WERI-Rb-1 (cell line): ENCODE measurements around the gene PPFIA3.
"Not testable (repeated sequence)": the region's sequence is repeated elsewhere in the genome, so short reads cannot be mapped to it uniquely, and the experiment has no call there.

Source experiments
- DNase-seq: peaks from one replicate; pipeline ENCODE4 v3.0.0-alpha.2; 2020
- H3K27ac ChIP-seq: fragments of 250-450 bp; sonication (Bioruptor Pico); 2 replicates; pipeline ENCODE4 v1.5.1; 2020; ENCODE audit warnings: mild to moderate bottlenecking, moderate library complexity
- H3K27me3 ChIP-seq: fragments of 250-450 bp; sonication (Bioruptor Pico); 2 replicates; pipeline ENCODE4 v1.5.1; 2021; ENCODE audit warnings: mild to moderate bottlenecking, low read depth, moderate library complexity; ENCODE audit not compliant: insufficient read depth, severe bottlenecking
- H3K36me3 ChIP-seq: fragments of 250-450 bp; sonication (Bioruptor Pico); 2 replicates; pipeline ENCODE4 v1.5.1; 2020; ENCODE audit warnings: mild to moderate bottlenecking, moderate library complexity
- H3K4me3 ChIP-seq: 2 replicates; pipeline ENCODE4 v1.5.1; 2011; ENCODE audit warnings: low read depth, mild to moderate bottlenecking, control low read depth, low read length
- H3K9me3 ChIP-seq: fragments of 250-450 bp; sonication (Bioruptor Pico); 2 replicates; pipeline ENCODE4 v1.5.1; 2021; ENCODE audit warnings: mild to moderate bottlenecking, moderate library complexity; ENCODE audit not compliant: severe bottlenecking
- TF ChIP-seq, protein P1 (sequence below): IDR thresholded peaks from 2 replicates; pipeline ENCODE4 v1.5.1; 2011; ENCODE audit warnings: low read depth, mild to moderate bottlenecking, control low read depth, inconsistent platforms, low read length

The PPFIA3 gene

DNA sequence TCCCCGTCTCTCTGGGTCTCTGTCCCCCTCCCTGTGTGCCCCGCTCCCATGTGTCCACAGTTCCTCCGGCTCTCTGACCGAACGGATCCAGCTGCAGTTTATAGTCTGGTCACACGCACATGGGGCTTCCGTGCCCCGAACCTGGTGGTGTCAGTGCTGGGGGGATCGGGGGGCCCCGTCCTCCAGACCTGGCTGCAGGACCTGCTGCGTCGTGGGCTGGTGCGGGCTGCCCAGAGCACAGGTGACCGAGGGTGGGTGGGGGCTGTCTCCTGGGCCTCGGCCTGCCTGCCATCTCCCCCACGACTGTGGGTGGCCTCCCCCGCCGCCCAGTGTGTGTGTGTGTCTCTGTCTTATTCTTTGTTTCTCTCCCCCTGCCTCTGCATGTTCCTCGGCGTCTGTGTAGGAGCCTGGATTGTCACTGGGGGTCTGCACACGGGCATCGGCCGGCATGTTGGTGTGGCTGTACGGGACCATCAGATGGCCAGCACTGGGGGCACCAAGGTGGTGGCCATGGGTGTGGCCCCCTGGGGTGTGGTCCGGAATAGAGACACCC is 48.6 kb downstream of the PPFIA3 start:
- no peak overlapping the region for H3K27ac ChIP-seq
- no peaks in the 10 kb centered on the region for H3K9me3 ChIP-seq
- TF ChIP-seq, protein P1, sequence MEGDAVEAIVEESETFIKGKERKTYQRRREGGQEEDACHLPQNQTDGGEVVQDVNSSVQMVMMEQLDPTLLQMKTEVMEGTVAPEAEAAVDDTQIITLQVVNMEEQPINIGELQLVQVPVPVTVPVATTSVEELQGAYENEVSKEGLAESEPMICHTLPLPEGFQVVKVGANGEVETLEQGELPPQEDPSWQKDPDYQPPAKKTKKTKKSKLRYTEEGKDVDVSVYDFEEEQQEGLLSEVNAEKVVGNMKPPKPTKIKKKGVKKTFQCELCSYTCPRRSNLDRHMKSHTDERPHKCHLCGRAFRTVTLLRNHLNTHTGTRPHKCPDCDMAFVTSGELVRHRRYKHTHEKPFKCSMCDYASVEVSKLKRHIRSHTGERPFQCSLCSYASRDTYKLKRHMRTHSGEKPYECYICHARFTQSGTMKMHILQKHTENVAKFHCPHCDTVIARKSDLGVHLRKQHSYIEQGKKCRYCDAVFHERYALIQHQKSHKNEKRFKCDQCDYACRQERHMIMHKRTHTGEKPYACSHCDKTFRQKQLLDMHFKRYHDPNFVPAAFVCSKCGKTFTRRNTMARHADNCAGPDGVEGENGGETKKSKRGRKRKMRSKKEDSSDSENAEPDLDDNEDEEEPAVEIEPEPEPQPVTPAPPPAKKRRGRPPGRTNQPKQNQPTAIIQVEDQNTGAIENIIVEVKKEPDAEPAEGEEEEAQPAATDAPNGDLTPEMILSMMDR = no peak

DNA sequence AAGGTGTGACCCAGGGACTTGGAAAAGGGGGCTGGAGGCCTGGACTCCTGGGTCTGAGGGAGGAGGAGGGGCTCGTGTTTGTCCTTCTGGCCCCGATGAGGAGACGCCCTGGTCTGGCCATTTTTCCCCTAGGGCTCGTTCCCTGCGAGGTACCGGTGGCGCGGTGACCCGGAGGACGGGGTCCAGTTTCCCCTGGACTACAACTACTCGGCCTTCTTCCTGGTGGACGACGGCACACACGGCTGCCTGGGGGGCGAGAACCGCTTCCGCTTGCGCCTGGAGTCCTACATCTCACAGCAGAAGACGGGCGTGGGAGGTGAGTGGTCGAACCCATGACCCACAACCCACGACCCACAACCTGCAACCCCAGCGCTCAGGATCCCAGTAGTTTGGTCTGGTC is 49.1 kb downstream of the PPFIA3 start:
- peaks cover 10% of the 10 kb centered on the region for H3K36me3 ChIP-seq

More for the DNA sequence above, 48.6 kb downstream of the PPFIA3 start:
- DNase-seq = no peak
- Histone ChIP-seq H3K36me3 (peaks cover 10% of the 10 kb centered on the region), H3K4me3 (no peak overlapping the region), H3K27me3 (no peaks in the 10 kb centered on the region)

DNA sequence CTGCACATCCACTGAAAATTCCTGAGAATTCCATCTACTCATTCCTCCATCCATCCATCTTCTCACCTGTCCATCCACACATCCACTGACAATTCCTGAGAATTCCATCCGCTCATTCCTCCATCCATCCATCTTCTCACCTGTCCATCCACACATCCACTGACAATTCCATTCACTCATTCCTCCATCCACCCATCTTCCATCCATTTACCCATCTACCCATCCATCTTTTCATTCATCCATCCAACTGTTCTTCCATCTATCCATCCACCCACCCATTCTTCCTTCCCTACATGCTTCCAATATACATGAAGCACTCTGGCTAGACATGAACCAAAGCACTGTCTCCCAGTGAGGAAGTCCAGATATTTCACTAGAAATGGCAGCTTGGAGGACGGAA is 53.9 kb downstream of the PPFIA3 start:
- TF ChIP-seq, protein P1 = no peak
- DNase-seq = no peak
- no peak overlapping the region for H3K4me3 ChIP-seq
- H3K27ac ChIP-seq = no peak overlapping the region
- no peaks in the 10 kb centered on the region for H3K9me3 ChIP-seq
- H3K27me3 ChIP-seq = no peaks in the 10 kb centered on the region
- H3K36me3 ChIP-seq = peaks cover 10% of the 10 kb centered on the region

More for the DNA sequence above, 49.1 kb downstream of the PPFIA3 start:
- DNase-seq = no peak
- TF ChIP-seq, protein P1 = no peak
- no peaks in the 10 kb centered on the region for H3K9me3 ChIP-seq
- H3K27ac ChIP-seq = no peak overlapping the region
- H3K27me3 ChIP-seq = no peaks in the 10 kb centered on the region
- H3K4me3 ChIP-seq = no peak overlapping the region

GRCh38 chr19:49180659-49181058 is 61.3 kb downstream of the PPFIA3 start:
- H3K27ac ChIP-seq = no peak overlapping the region
- no peak for DNase-seq
- no peak overlapping the region for H3K4me3 ChIP-seq
- no peaks in the 10 kb centered on the region for H3K27me3 ChIP-seq
- no peaks in the 10 kb centered on the region for H3K9me3 ChIP-seq
- peaks cover 6% of the 10 kb centered on the region; the same call in 1 of the 2 replicates for H3K36me3 ChIP-seq
- TF ChIP-seq, protein P1 = no peak

- not testable (repeated sequence) for H3K27ac ChIP-seq, H3K36me3 ChIP-seq, DNase-seq, H3K4me3 ChIP-seq, H3K27me3 ChIP-seq, H3K9me3 ChIP-seq
Measured at GRCh38 chr19:49182010-49182847, 62.9 kb downstream of the PPFIA3 start.

DNA sequence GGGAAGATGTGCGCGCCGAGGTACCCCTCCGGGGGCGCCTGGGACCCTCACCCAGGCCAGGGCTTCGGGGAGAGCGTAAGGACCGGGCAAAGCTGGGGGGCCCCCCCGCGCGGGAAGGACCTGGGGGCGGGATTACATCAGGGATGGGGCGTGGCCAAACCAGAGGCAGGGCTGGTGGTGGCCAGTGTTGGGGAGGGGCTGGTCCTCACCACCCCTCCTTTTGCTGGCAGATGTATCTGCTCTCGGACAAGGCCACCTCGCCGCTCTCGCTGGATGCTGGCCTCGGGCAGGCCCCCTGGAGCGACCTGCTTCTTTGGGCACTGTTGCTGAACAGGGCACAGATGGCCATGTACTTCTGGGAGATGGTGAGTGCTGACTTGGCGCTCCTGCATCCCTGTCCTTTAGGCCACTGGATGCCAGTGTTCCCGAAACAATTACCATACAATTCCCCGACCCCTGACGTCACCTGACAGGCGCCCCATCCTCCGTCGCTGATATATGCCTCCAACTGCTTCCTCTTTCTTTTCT is 63.6 kb downstream of the PPFIA3 start:
- Histone ChIP-seq H3K9me3 (no peaks in the 10 kb centered on the region), H3K27me3 (no peaks in the 10 kb centered on the region), H3K4me3 (no peak overlapping the region), H3K36me3 (peaks cover 6% of the 10 kb centered on the region; the same call in 1 of the 2 replicates), H3K27ac (no peak overlapping the region)
- no peak for DNase-seq
- TF ChIP-seq, protein P1 = no peak
